B cell (primary cell): ENCODE data around the gene MID1.

Experiments
- EZH2 ChIP-seq: IDR thresholded peaks from 2 replicates; pipeline ENCODE4 v1.6.1; 2012; ENCODE audit warnings: borderline replicate concordance, low read depth, mild to moderate bottlenecking, moderate library complexity, low read length; ENCODE audit not compliant: insufficient read depth, poor library complexity, severe bottlenecking
- TF ChIP-seq, protein P1 (sequence below): fragments of 200-600 bp; IDR thresholded peaks from one replicate; pipeline ENCODE4 v1.8.0; 2022; ENCODE audit warnings: antibody characterized with exemption, mild to moderate bottlenecking

DNA sequence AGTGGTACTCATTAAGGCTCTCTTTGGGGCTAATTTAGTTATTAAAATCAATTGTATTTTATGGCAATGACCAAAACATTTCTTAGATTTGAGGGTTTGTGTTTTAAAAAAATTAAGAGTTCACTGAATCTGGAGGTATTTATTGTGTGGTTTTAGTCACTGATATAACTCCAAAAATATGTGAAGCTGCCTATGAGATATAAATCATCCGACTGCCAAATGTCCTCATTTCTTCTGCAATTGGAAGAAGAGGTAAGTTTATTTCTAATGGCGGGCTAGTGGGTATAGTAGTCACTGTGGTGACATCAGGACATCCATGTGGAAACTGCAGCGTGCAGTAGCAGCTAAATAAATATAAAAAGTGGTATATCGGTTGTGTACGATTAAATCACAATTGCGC is 205.5 kb downstream of the MID1 start:
- TF ChIP-seq EZH2: no peak
- TF ChIP-seq, protein P1, sequence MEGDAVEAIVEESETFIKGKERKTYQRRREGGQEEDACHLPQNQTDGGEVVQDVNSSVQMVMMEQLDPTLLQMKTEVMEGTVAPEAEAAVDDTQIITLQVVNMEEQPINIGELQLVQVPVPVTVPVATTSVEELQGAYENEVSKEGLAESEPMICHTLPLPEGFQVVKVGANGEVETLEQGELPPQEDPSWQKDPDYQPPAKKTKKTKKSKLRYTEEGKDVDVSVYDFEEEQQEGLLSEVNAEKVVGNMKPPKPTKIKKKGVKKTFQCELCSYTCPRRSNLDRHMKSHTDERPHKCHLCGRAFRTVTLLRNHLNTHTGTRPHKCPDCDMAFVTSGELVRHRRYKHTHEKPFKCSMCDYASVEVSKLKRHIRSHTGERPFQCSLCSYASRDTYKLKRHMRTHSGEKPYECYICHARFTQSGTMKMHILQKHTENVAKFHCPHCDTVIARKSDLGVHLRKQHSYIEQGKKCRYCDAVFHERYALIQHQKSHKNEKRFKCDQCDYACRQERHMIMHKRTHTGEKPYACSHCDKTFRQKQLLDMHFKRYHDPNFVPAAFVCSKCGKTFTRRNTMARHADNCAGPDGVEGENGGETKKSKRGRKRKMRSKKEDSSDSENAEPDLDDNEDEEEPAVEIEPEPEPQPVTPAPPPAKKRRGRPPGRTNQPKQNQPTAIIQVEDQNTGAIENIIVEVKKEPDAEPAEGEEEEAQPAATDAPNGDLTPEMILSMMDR: no peak
